Glutamatergic neuron (in vitro differentiated cells): ENCODE data around the gene AGBL4. TPM values are rescaled to one million over a fixed set of nuclear protein-coding genes. Genes with fewer than 3 reads are reported as not detected.

ENCODE experiments used
- DNase-seq: peaks from one replicate; pipeline ENCODE4 v3.0.0; 2022
- H3K27ac Mint-ChIP-seq: one replicate; pipeline ENCODE4 v1.8.0; 2020; ENCODE audit warnings: mild to moderate bottlenecking, mixed read lengths, inconsistent platforms; ENCODE audit not compliant: unreplicated experiment
- H3K27me3 Mint-ChIP-seq: one replicate; pipeline ENCODE4 v1.8.0; 2020; ENCODE audit warnings: mild to moderate bottlenecking, moderate library complexity, mixed read lengths, inconsistent platforms; ENCODE audit not compliant: unreplicated experiment
- H3K36me3 Mint-ChIP-seq: one replicate; pipeline ENCODE4 v1.8.0; 2020; ENCODE audit warnings: mild to moderate bottlenecking, mixed read lengths, inconsistent platforms; ENCODE audit not compliant: unreplicated experiment
- H3K4me1 Mint-ChIP-seq: one replicate; pipeline ENCODE4 v1.8.0; 2020; ENCODE audit warnings: mild to moderate bottlenecking, low read depth, mixed read lengths, inconsistent platforms; ENCODE audit not compliant: unreplicated experiment
- H3K4me3 Mint-ChIP-seq: one replicate; pipeline ENCODE4 v1.8.0; 2020; ENCODE audit warnings: mild to moderate bottlenecking, mixed read lengths, inconsistent platforms; ENCODE audit not compliant: unreplicated experiment
- H3K9me3 Mint-ChIP-seq: one replicate; pipeline ENCODE4 v1.8.0; 2020; ENCODE audit warnings: mild to moderate bottlenecking, moderate library complexity, mixed read lengths, inconsistent platforms; ENCODE audit not compliant: unreplicated experiment
- CTCF ChIP-seq: fragments of 200-600 bp; sonication (generic); IDR thresholded peaks from one replicate; pipeline ENCODE4 v1.5.0; 2021; ENCODE audit not compliant: partially characterized antibody, unreplicated experiment
- total RNA-seq: library from RNA; stranded (reverse); fragmentation: NEBNext Ultra II Directional; extraction: Animal tissue kit (Norgen Biotek cat#: 25700); gene quantifications from one replicate; pipeline ENCODE4 v1.2.1, GENCODE V29; 2021; ENCODE audit not compliant: unreplicated experiment

Gene AGBL4
- total RNA-seq, 1 donor from 2014 or later, result 3.5 TPM

GRCh38 chr1:48785869-48786268 is 1237.9 kb downstream of the AGBL4 start:
- Mint-ChIP-seq H3K9me3 (no peaks in the 10 kb centered on the region), H3K27me3 (peaks cover 2% of the 10 kb centered on the region), H3K27ac (no peak overlapping the region), H3K4me1 (no peaks in the 10 kb centered on the region), H3K4me3 (no peak overlapping the region), H3K36me3 (no peaks in the 10 kb centered on the region)
- no peak for DNase-seq
- TF ChIP-seq CTCF, result no peak

- TF ChIP-seq CTCF, result no peak
- no peak overlapping the region for H3K27ac Mint-ChIP-seq
- H3K36me3 Mint-ChIP-seq, result no peaks in the 10 kb centered on the region
- H3K9me3 Mint-ChIP-seq, result no peaks in the 10 kb centered on the region
- H3K4me3 Mint-ChIP-seq, result no peak overlapping the region
- DNase-seq, result no peak
- peaks cover 2% of the 10 kb centered on the region for H3K27me3 Mint-ChIP-seq
- no peaks in the 10 kb centered on the region for H3K4me1 Mint-ChIP-seq
Measured at GRCh38 chr1:48784301-48784700, 1239.5 kb downstream of the AGBL4 start.

- peaks cover 8% of the 10 kb centered on the region for H3K4me1 Mint-ChIP-seq
- H3K4me3 Mint-ChIP-seq, result peak overlapping the region; percentile 99
- peaks cover 11% of the 10 kb centered on the region for H3K9me3 Mint-ChIP-seq
- TF ChIP-seq CTCF, result no peak
- H3K27me3 Mint-ChIP-seq, result peaks cover 11% of the 10 kb centered on the region
- peak; percentile 25 for DNase-seq
- H3K36me3 Mint-ChIP-seq, result peaks cover 6% of the 10 kb centered on the region
- H3K27ac Mint-ChIP-seq, result peak overlapping the region; percentile 94
Measured at GRCh38 chr1:48777219-48777895, 1246.4 kb downstream of the AGBL4 start.

DNA sequence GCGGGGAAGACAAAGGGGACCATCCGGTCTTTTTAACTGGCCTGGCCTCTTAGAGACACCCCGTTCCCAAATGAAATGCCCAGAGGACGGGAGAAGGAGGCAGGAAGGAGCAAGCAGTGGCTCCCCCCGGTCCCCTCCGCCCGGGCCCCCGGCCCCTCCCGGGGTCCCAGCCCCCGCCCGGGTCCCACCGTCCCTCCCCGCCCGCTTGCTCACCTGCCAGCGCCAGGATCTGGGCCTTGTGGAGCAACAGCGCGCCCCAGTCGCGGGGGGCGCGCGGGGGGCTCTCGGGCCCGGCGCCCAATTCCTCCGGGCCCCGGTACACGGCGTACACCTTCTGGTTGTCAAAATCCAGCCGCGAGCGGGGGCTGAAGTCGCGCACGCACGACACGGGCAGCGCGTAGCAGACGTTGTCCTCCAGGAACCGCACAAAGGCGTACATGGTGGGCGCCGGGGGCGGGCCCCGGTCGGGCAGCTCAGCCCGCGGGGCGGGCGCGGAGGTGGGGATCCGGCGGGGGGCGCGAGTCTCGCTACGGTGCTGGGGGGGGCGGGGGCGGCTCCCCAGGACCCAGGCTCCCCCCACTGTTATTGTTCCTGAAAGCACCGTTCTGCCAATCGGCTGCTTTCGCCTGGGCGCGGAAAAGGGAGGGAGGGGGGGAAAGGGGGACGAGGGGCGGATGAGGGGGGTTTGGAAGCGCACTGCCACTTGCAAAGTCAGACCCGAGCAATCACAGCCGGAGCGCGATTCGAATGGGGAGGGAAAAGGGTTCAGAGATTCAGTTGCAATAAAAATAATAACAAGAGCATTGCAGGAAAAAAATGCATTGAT is 1247.1 kb downstream of the AGBL4 start, which contains the start of gene BEND5:
Gene BEND5, minus strand, starts transcription at position 499 of the 826 bp plus-strand sequence. Its CDS starts 60 bp downstream, at position 439.
- H3K36me3 Mint-ChIP-seq, result peaks cover 6% of the 10 kb centered on the region
- H3K4me1 Mint-ChIP-seq, result peaks cover 11% of the 10 kb centered on the region
- peak; percentile 78 for DNase-seq
- H3K4me3 Mint-ChIP-seq, result peak within 1 kb of the TSS; percentile 100
- H3K27ac Mint-ChIP-seq, result peak within 1 kb of the TSS; percentile 98
- peaks cover 13% of the 10 kb centered on the region for H3K27me3 Mint-ChIP-seq
- no peak for TF ChIP-seq CTCF
- H3K9me3 Mint-ChIP-seq, result peaks cover 11% of the 10 kb centered on the region

GRCh38 chr1:48775831-48776392 is 1247.8 kb downstream of the AGBL4 start:
- no peak for DNase-seq
- Mint-ChIP-seq H3K4me1 (peaks cover 11% of the 10 kb centered on the region), H3K27ac (peak overlapping the region; percentile 98), H3K4me3 (peak overlapping the region; percentile 100), H3K9me3 (peaks cover 11% of the 10 kb centered on the region), H3K36me3 (peaks cover 6% of the 10 kb centered on the region), H3K27me3 (peaks cover 12% of the 10 kb centered on the region)
- no peak for TF ChIP-seq CTCF
